ENCODE data around the gene GAGE2A. TPM values are rescaled to one million over a fixed set of nuclear protein-coding genes. Genes with fewer than 3 reads are reported as not detected.
"Not testable (repeated sequence)": the region's sequence is repeated elsewhere in the genome, so short reads cannot be mapped to it uniquely, and the experiment has no call there.

The GAGE2A gene, protein sequence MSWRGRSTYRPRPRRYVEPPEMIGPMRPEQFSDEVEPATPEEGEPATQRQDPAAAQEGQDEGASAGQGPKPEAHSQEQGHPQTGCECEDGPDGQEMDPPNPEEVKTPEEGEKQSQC
- not detected in 2 replicates for total RNA-seq
- long read RNA-seq: 0 reads

DNA sequence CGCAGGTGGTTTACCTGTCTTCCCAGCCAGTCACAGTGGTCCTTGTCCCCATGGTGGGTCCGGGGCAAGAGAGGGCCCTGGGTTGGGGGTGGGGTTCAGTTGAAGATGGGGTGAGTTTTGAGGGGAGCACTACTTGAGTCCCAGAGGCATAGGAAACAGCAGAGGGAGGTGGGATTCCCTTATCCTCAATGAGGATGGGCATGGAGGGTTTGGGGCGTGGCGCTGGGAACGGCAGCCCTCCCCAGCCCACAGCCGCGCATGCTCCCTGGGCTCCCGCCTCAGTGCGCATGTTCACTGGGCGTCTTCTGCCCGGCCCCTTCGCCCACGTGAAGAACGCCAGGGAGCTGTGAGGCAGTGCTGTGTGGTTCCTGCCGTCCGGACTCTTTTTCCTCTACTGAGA lies at the start of gene GAGE2A:
TSS of gene GAGE2A (plus strand) at position 301 of the 400 bp plus-strand sequence. CDS start 1,155 bp downstream, outside the sequence.
- not testable (repeated sequence) for H3K27ac Mint-ChIP-seq (ENCODE audit: unreplicated experiment); H3K4me3 Mint-ChIP-seq; H3K27me3 Mint-ChIP-seq (ENCODE audit: low read depth); H3K4me1 Mint-ChIP-seq; H3K9me3 Mint-ChIP-seq; DNase-seq (ENCODE audit: low read depth, low spot score); H3K36me3 Mint-ChIP-seq (ENCODE audit: low read depth)

DNA sequence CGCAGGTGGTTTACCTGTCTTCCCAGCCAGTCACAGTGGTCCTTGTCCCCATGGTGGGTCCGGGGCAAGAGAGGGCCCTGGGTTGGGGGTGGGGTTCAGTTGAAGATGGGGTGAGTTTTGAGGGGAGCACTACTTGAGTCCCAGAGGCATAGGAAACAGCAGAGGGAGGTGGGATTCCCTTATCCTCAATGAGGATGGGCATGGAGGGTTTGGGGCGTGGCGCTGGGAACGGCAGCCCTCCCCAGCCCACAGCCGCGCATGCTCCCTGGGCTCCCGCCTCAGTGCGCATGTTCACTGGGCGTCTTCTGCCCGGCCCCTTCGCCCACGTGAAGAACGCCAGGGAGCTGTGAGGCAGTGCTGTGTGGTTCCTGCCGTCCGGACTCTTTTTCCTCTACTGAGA lies 47.9 kb upstream of the GAGE2A start, which contains the start of gene GAGE12D:
TSS of gene GAGE12D (plus strand) at position 301 of the 400 bp plus-strand sequence. CDS start 1,155 bp downstream, outside the sequence.
- H3K27ac Mint-ChIP-seq (ENCODE audit: unreplicated experiment); H3K4me1 Mint-ChIP-seq; H3K27me3 Mint-ChIP-seq (ENCODE audit: low read depth): not testable (repeated sequence)

DNA sequence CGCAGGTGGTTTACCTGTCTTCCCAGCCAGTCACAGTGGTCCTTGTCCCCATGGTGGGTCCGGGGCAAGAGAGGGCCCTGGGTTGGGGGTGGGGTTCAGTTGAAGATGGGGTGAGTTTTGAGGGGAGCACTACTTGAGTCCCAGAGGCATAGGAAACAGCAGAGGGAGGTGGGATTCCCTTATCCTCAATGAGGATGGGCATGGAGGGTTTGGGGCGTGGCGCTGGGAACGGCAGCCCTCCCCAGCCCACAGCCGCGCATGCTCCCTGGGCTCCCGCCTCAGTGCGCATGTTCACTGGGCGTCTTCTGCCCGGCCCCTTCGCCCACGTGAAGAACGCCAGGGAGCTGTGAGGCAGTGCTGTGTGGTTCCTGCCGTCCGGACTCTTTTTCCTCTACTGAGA lies 38.3 kb upstream of the GAGE2A start, which contains the start of gene GAGE12E:
TSS of gene GAGE12E (plus strand) at position 301 of the 400 bp plus-strand sequence. CDS start 1,155 bp downstream, outside the sequence.
- not testable (repeated sequence) for H3K27ac Mint-ChIP-seq (ENCODE audit: unreplicated experiment); DNase-seq (ENCODE audit: low read depth, low spot score); H3K4me3 Mint-ChIP-seq; H3K4me1 Mint-ChIP-seq; H3K27me3 Mint-ChIP-seq (ENCODE audit: low read depth); H3K36me3 Mint-ChIP-seq (ENCODE audit: low read depth); H3K9me3 Mint-ChIP-seq

More for the DNA sequence above, 47.9 kb upstream of the GAGE2A start, which contains the start of gene GAGE12D:
- H3K9me3 Mint-ChIP-seq; H3K36me3 Mint-ChIP-seq (ENCODE audit: low read depth); DNase-seq (ENCODE audit: low read depth, low spot score); H3K4me3 Mint-ChIP-seq: not testable (repeated sequence)

DNA sequence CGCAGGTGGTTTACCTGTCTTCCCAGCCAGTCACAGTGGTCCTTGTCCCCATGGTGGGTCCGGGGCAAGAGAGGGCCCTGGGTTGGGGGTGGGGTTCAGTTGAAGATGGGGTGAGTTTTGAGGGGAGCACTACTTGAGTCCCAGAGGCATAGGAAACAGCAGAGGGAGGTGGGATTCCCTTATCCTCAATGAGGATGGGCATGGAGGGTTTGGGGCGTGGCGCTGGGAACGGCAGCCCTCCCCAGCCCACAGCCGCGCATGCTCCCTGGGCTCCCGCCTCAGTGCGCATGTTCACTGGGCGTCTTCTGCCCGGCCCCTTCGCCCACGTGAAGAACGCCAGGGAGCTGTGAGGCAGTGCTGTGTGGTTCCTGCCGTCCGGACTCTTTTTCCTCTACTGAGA lies 28.8 kb upstream of the GAGE2A start, which contains the start of gene GAGE12F:
TSS of gene GAGE12F (plus strand) at position 301 of the 400 bp plus-strand sequence. CDS start 1,155 bp downstream, outside the sequence.
- H3K4me3 Mint-ChIP-seq; DNase-seq (ENCODE audit: low read depth, low spot score); H3K36me3 Mint-ChIP-seq (ENCODE audit: low read depth); H3K9me3 Mint-ChIP-seq; H3K27me3 Mint-ChIP-seq (ENCODE audit: low read depth); H3K4me1 Mint-ChIP-seq; H3K27ac Mint-ChIP-seq (ENCODE audit: unreplicated experiment): not testable (repeated sequence)

DNA sequence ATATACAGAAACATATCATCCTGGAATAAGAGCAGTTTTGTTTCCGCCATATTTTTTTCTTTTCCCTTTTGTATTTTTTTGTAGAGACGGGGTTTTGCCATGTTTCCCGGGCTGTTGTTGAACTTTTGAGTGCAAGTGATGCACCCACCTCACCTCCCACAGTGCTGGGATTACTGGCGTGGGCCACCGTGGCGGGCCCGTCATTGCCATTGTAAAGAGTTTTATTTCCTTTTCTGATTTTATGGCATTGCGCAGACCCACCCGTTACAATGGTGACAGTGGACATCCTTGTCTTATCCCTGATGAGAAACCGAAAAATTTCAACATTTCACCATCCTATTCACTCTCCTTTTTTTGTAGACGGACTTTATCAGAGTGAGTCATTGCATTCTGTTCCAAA lies 20.6 kb upstream of the GAGE2A start:
- not testable (repeated sequence) for H3K4me1 Mint-ChIP-seq; H3K36me3 Mint-ChIP-seq (ENCODE audit: low read depth); H3K27ac Mint-ChIP-seq (ENCODE audit: unreplicated experiment); DNase-seq (ENCODE audit: low read depth, low spot score); H3K27me3 Mint-ChIP-seq (ENCODE audit: low read depth); H3K4me3 Mint-ChIP-seq; H3K9me3 Mint-ChIP-seq

DNA sequence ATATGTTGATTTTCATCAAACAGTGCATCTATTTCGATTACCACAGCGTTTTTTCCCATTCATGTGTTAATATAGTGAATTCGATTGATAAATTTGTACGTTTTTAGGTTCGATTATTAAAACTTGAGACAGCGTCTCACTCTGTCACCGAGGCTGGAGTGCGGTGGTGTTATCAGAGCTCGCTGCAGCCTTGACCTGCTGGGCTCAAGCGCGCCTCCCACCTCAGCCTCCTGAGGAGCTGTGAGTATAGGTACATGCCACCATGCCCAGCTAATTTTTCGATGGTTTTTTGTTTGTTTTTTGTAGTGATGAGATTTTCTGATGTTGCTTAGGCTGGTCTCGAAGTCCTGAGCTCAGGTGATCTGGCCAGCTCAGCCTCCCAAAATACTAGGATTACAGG lies 20.1 kb upstream of the GAGE2A start:
- H3K36me3 Mint-ChIP-seq (ENCODE audit: low read depth); DNase-seq (ENCODE audit: low read depth, low spot score); H3K4me3 Mint-ChIP-seq; H3K4me1 Mint-ChIP-seq; H3K27ac Mint-ChIP-seq (ENCODE audit: unreplicated experiment); H3K27me3 Mint-ChIP-seq (ENCODE audit: low read depth); H3K9me3 Mint-ChIP-seq: not testable (repeated sequence)

DNA sequence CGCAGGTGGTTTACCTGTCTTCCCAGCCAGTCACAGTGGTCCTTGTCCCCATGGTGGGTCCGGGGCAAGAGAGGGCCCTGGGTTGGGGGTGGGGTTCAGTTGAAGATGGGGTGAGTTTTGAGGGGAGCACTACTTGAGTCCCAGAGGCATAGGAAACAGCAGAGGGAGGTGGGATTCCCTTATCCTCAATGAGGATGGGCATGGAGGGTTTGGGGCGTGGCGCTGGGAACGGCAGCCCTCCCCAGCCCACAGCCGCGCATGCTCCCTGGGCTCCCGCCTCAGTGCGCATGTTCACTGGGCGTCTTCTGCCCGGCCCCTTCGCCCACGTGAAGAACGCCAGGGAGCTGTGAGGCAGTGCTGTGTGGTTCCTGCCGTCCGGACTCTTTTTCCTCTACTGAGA lies 19.2 kb upstream of the GAGE2A start, which contains the start of gene GAGE12G:
TSS of gene GAGE12G (plus strand) at position 301 of the 400 bp plus-strand sequence. CDS start 1,155 bp downstream, outside the sequence.
- not testable (repeated sequence) for H3K4me3 Mint-ChIP-seq, H3K9me3 Mint-ChIP-seq, H3K4me1 Mint-ChIP-seq

DNA sequence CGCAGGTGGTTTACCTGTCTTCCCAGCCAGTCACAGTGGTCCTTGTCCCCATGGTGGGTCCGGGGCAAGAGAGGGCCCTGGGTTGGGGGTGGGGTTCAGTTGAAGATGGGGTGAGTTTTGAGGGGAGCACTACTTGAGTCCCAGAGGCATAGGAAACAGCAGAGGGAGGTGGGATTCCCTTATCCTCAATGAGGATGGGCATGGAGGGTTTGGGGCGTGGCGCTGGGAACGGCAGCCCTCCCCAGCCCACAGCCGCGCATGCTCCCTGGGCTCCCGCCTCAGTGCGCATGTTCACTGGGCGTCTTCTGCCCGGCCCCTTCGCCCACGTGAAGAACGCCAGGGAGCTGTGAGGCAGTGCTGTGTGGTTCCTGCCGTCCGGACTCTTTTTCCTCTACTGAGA lies 9.6 kb upstream of the GAGE2A start, which contains the start of gene GAGE12H:
TSS of gene GAGE12H (plus strand) at position 301 of the 400 bp plus-strand sequence. CDS start 1,155 bp downstream, outside the sequence.
- not testable (repeated sequence) for H3K36me3 Mint-ChIP-seq (ENCODE audit: low read depth)

More for the DNA sequence above, 19.2 kb upstream of the GAGE2A start, which contains the start of gene GAGE12G:
- not testable (repeated sequence) for H3K27me3 Mint-ChIP-seq (ENCODE audit: low read depth); H3K27ac Mint-ChIP-seq (ENCODE audit: unreplicated experiment); H3K36me3 Mint-ChIP-seq (ENCODE audit: low read depth); DNase-seq (ENCODE audit: low read depth, low spot score)

DNA sequence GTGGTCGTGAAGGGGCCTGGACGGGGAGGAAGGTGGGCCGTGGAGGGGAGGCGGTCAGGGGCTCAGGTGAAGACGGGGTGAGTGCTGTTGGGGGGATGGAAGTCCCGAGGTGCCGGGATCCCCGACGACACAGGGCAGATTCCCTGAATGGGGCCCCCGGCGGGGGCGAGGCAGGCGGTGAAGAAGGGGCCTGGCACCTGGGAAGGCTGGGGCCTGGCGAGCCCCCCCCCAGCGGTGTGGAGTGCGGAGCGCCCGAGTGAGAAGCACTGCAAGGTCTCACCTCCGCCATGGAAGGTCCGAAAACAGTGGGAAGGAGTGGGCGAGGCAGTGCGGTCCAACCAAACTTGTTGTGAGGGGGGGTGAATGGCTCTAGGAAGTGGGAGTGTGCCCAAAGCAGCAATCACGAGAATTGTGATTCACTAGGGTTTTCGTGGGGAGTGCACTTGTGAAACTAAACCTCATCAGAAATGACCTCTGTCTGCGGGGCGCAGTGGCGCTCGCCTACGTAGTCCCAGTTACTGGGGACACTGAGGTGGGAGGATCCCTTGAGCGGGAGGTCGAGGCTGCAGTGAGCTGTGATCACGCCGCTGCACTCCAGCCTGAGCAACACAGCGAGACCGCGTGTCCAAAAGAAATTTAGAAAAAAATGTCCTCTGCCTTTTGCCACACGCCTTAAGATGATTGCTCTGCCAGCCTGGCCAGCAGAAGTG lies 628 bp downstream of the GAGE2A start:
- H3K4me1 Mint-ChIP-seq; H3K27me3 Mint-ChIP-seq (ENCODE audit: low read depth); H3K9me3 Mint-ChIP-seq; H3K36me3 Mint-ChIP-seq (ENCODE audit: low read depth); H3K27ac Mint-ChIP-seq (ENCODE audit: unreplicated experiment); H3K4me3 Mint-ChIP-seq: not testable (repeated sequence)
- DNase-seq (ENCODE audit: low read depth, low spot score): peak; percentile 1

More for the DNA sequence above, 9.6 kb upstream of the GAGE2A start, which contains the start of gene GAGE12H:
- H3K9me3 Mint-ChIP-seq; H3K4me3 Mint-ChIP-seq; H3K27me3 Mint-ChIP-seq (ENCODE audit: low read depth); H3K4me1 Mint-ChIP-seq; DNase-seq (ENCODE audit: low read depth, low spot score); H3K27ac Mint-ChIP-seq (ENCODE audit: unreplicated experiment): not testable (repeated sequence)

DNA sequence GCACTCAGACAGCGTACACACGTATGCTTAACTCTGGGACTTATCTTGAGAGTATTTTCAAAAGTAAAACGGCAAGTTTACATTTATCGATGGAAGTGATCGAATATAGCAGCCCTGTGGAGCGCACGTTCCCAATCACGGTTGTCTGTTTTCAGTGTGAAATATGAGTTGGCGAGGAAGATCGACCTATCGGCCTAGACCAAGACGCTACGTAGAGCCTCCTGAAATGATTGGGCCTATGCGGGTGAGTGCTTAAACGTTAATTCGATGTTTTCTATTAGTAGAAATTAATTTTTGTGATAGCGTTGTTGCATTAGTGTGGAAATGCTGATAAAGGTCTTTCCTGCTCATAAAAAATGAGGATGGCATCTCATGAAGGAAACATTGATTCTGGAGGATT lies 1.2 kb downstream of the GAGE2A start:
- DNase-seq (ENCODE audit: low read depth, low spot score); H3K9me3 Mint-ChIP-seq; H3K27me3 Mint-ChIP-seq (ENCODE audit: low read depth); H3K4me1 Mint-ChIP-seq; H3K4me3 Mint-ChIP-seq; H3K27ac Mint-ChIP-seq (ENCODE audit: unreplicated experiment); H3K36me3 Mint-ChIP-seq (ENCODE audit: low read depth): not testable (repeated sequence)

DNA sequence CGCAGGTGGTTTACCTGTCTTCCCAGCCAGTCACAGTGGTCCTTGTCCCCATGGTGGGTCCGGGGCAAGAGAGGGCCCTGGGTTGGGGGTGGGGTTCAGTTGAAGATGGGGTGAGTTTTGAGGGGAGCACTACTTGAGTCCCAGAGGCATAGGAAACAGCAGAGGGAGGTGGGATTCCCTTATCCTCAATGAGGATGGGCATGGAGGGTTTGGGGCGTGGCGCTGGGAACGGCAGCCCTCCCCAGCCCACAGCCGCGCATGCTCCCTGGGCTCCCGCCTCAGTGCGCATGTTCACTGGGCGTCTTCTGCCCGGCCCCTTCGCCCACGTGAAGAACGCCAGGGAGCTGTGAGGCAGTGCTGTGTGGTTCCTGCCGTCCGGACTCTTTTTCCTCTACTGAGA lies 9.4 kb downstream of the GAGE2A start, which contains the start of gene GAGE1:
TSS of gene GAGE1 (plus strand) at position 301 of the 400 bp plus-strand sequence. CDS start 1,155 bp downstream, outside the sequence.
- H3K36me3 Mint-ChIP-seq (ENCODE audit: low read depth); H3K27me3 Mint-ChIP-seq (ENCODE audit: low read depth): not testable (repeated sequence)

More for the DNA sequence above, 9.4 kb downstream of the GAGE2A start, which contains the start of gene GAGE1:
- H3K4me1 Mint-ChIP-seq; H3K9me3 Mint-ChIP-seq; DNase-seq (ENCODE audit: low read depth, low spot score); H3K27ac Mint-ChIP-seq (ENCODE audit: unreplicated experiment); H3K4me3 Mint-ChIP-seq: not testable (repeated sequence)

All from neural crest cell (in vitro differentiated cells).